ENCODE data around the gene CCDC82.

Gene CCDC82

GRCh38 chr11:96329855-96330510, 59.7 kb downstream of the CCDC82 start:
- DNase-seq: no peak

- no peak for DNase-seq
Observed at GRCh38 chr11:96329419-96329818, 60.3 kb downstream of the CCDC82 start.

GRCh38 chr11:96328395-96329010, 61.2 kb downstream of the CCDC82 start:
- no peak for DNase-seq

- DNase-seq: no peak
Observed at GRCh38 chr11:96326959-96327358, 62.8 kb downstream of the CCDC82 start.

- DNase-seq: no peak
Observed at GRCh38 chr11:96324912-96325311, 64.8 kb downstream of the CCDC82 start.

GRCh38 chr11:96323642-96323985, 66.1 kb downstream of the CCDC82 start:
- DNase-seq: no peak

GRCh38 chr11:96322775-96323641, 66.7 kb downstream of the CCDC82 start:
- no peak for DNase-seq

- DNase-seq: no peak
Observed at GRCh38 chr11:96321091-96321490, 68.6 kb downstream of the CCDC82 start.

GRCh38 chr11:96319898-96320656, 69.6 kb downstream of the CCDC82 start:
- no peak for DNase-seq

GRCh38 chr11:96318850-96319249, 70.9 kb downstream of the CCDC82 start:
- no peak for DNase-seq

GRCh38 chr11:96318399-96318798, 71.3 kb downstream of the CCDC82 start:
- no peak for DNase-seq

GRCh38 chr11:96317985-96318384, 71.7 kb downstream of the CCDC82 start:
- no peak for DNase-seq

GRCh38 chr11:96317571-96317970, 72.1 kb downstream of the CCDC82 start:
- DNase-seq: peak in 2 of 51 donors; percentile 12 to 20

GRCh38 chr11:96316869-96317268, 72.8 kb downstream of the CCDC82 start:
- DNase-seq: no peak

GRCh38 chr11:96315476-96315875, 74.2 kb downstream of the CCDC82 start:
- no peak for DNase-seq

- no peak for DNase-seq
Observed at GRCh38 chr11:96314326-96315020, 75.2 kb downstream of the CCDC82 start.

- DNase-seq: no peak
Observed at GRCh38 chr11:96313163-96313562, 76.5 kb downstream of the CCDC82 start.

GRCh38 chr11:96311120-96311568, 78.6 kb downstream of the CCDC82 start:
- no peak for DNase-seq

GRCh38 chr11:96310236-96310635, 79.5 kb downstream of the CCDC82 start:
- no peak for DNase-seq

GRCh38 chr11:96309643-96310017, 80.1 kb downstream of the CCDC82 start:
- no peak for DNase-seq

- no peak for DNase-seq
Observed at GRCh38 chr11:96309016-96309642, 80.6 kb downstream of the CCDC82 start.
